NCI-H1694 treated with DMSO at 0.1 percent for 48 hours (cell line): ENCODE results near the gene RBM18.

Experiments
- DNase-seq: peaks from one replicate; lab custom pipeline; 2025; lab: John Stamatoyannopoulos, UW

RBM18 gene

GRCh38 chr9:122204055-122204454 lies 60.6 kb downstream of the RBM18 start:
- no peak for DNase-seq

DNA sequence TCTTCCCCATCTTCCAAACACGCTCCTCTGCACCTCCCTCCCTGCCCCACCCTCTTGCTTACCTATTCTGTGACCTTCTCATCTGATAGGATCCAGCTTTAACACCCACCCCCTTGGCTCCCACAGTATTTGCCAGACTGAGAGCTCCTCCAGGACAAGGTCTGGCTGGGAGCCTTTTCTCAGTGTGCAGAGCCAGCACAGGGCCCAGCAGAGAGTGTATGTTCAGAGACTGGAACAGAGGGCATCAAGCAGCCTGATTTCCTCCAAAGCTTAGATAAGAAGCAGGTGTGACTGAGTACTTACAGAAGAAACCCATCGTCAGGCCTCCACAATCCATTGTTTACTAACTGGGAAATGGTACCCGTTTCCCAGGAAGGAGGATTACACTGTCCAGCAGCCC lies 62.5 kb downstream of the RBM18 start:
- no peak for DNase-seq

GRCh38 chr9:122201641-122202040 lies 63.0 kb downstream of the RBM18 start:
- DNase-seq, result no peak

- DNase-seq, result no peak
These were observed 63.6 kb downstream of the RBM18 start for GRCh38 chr9:122200960-122201595.

GRCh38 chr9:122197882-122198281 lies 66.8 kb downstream of the RBM18 start:
- no peak for DNase-seq

DNA sequence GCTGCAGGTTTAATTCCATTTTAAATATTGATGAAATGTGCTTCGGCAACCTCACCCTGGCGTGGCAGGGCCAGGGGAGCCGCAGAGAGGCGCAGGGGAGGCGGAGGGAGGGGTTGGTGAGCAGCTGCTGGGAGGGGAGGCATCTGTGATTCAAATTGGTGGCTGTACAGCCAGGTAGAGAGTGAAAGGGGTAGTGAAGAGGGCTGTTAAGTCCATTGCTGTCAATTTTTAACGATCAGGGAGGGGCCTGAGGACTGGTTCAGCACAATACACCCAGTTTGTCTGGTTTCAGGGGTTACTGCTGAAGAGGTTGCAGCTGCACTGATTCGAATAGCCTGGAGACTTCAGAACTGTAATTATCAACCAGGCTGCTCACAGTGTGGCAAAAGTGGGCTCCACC lies 67.2 kb downstream of the RBM18 start:
- DNase-seq, result no peak

DNA sequence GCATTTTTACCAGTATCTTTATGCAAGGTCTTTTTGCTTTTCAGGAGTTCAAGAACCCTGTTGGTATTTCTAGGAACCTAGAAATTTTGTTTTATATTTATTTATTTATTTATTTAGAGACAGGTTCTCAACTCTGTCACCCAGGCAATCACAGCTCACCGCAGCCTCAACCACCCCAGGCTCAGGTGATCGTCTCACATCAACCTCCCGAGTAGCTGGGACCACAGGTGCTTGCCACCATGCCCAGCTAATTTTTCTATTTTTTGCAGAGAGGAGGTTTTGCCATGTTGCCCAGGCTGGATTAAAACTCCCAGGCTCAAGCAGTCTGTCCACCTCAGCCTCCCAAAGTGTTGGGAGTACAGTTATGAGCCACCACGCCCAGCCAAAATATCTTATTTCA lies 68.8 kb downstream of the RBM18 start:
- DNase-seq, result no peak

GRCh38 chr9:122193651-122194050 lies 71.0 kb downstream of the RBM18 start:
- DNase-seq, result no peak

- no peak for DNase-seq
These were observed 71.6 kb downstream of the RBM18 start for GRCh38 chr9:122192914-122193525.

GRCh38 chr9:122192261-122192875 lies 72.3 kb downstream of the RBM18 start:
- DNase-seq, result no peak

DNA sequence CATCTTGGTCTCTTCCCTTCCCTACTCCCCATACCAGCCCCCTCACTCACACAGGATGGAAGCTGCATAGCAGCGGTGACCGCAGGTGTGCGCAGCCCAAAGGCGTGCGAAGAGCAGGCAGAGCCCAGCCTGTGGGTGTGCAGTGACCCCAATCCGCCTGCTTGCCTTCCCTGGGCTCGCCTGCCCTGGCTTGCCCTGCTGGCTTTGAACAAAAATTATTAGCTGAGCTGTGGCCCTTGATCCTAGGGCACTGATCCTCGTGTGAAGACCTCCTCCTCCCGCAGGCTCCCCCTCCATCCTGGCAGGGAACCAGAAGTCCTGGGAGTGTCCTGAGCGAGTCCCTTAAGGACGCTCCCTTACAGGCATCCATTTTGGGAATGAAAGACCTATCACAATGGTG lies 73.1 kb downstream of the RBM18 start:
- DNase-seq, result no peak

DNA sequence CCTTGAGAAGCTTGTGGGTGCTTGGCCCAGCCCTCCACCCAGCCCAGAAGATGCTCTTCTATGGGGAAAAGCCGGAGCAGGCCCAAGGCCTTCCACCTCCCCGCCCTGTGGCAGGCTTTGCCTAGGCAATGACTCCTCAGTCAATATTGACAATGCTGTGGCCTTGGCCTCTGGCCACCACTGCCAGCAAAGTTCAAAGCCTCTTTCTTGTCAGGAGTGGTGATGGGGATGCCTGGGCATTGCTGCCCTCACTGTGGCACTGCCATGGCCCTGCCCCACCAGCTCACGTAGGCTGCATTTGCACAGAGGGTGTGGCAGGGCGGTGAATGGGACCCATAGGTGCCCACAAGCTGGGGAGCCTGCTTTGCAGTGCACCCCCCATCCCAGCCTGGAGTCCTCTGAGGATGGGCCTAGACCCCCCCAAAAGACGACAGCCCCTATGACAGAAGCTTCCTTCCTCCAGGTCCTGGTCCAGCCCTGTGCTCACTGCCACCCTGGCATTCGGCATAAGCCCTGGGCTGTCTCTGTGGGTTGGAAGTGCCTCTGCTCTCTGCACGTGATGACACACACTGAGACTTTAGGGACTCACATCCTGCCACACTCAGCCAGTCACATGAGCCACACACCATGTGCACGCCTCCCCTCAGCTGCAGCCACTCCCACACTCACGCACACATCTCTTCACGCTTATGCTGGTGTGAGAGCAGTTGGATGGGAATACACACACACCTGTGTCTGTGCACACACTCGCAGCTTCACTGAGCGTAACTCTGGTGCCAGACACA lies 73.9 kb downstream of the RBM18 start:
- no peak for DNase-seq

DNA sequence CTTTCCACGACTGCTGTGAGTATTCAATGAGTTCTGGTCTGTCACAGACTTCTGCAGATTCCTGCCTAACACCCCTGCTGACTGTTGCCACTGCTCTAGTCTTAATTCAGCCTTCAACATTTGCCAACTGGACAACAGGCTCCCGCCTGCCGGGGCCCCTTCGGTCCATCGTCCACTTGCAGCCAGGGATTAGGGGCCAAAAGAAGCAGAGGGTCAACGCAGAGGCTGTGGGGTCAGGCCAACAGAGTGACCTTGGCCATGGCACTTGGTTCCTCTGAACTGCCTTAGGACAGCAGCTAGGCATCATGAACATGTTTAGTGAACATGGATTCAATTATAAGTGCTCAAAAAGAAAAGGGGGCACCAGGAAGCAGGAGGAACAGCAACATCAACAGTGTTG lies 76.3 kb downstream of the RBM18 start:
- no peak for DNase-seq
